Nephron progenitor cell (in vitro differentiated cells): ENCODE measurements around the gene MMP14.

Experiments
- DNase-seq: peaks from one replicate; pipeline ENCODE4 v3.0.0; 2021
- H3K27ac Mint-ChIP-seq: 2 replicates; pipeline ENCODE4 v1.8.0; 2021; ENCODE audit warnings: mild to moderate bottlenecking, moderate library complexity, mixed read lengths
- H3K27me3 Mint-ChIP-seq: 2 replicates; pipeline ENCODE4 v1.8.0; 2021; ENCODE audit warnings: mild to moderate bottlenecking, low read depth, mixed read lengths; ENCODE audit not compliant: poor library complexity
- H3K36me3 Mint-ChIP-seq: 2 replicates; pipeline ENCODE4 v1.8.0; 2021; ENCODE audit warnings: low read depth, mixed read lengths
- H3K4me1 Mint-ChIP-seq: 2 replicates; pipeline ENCODE4 v1.8.0; 2021; ENCODE audit warnings: mixed read lengths
- H3K4me3 Mint-ChIP-seq: 2 replicates; pipeline ENCODE4 v1.8.0; 2021; ENCODE audit warnings: mild to moderate bottlenecking, moderate library complexity, mixed read lengths
- H3K9me3 Mint-ChIP-seq: 2 replicates; pipeline ENCODE4 v1.8.0; 2021; ENCODE audit warnings: mild to moderate bottlenecking, moderate library complexity, mixed read lengths
- TF ChIP-seq, protein P1 (sequence below): fragments of 200-600 bp; sonication (generic); IDR thresholded peaks from 2 replicates; pipeline ENCODE4 v1.5.0; 2021; ENCODE audit warnings: antibody characterized with exemption

The MMP14 gene

GRCh38 chr14:22870811-22871223 lies 34.4 kb downstream of the MMP14 start:
- Mint-ChIP-seq H3K27ac (peak overlapping the region; percentile 99), H3K36me3 (peaks cover 16% of the 10 kb centered on the region), H3K27me3 (no peaks in the 10 kb centered on the region), H3K9me3 (no peaks in the 10 kb centered on the region), H3K4me3 (peak overlapping the region; percentile 87), H3K4me1 (peaks cover 27% of the 10 kb centered on the region)
- TF ChIP-seq, protein P1, sequence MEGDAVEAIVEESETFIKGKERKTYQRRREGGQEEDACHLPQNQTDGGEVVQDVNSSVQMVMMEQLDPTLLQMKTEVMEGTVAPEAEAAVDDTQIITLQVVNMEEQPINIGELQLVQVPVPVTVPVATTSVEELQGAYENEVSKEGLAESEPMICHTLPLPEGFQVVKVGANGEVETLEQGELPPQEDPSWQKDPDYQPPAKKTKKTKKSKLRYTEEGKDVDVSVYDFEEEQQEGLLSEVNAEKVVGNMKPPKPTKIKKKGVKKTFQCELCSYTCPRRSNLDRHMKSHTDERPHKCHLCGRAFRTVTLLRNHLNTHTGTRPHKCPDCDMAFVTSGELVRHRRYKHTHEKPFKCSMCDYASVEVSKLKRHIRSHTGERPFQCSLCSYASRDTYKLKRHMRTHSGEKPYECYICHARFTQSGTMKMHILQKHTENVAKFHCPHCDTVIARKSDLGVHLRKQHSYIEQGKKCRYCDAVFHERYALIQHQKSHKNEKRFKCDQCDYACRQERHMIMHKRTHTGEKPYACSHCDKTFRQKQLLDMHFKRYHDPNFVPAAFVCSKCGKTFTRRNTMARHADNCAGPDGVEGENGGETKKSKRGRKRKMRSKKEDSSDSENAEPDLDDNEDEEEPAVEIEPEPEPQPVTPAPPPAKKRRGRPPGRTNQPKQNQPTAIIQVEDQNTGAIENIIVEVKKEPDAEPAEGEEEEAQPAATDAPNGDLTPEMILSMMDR: no peak
- no peak for DNase-seq

DNA sequence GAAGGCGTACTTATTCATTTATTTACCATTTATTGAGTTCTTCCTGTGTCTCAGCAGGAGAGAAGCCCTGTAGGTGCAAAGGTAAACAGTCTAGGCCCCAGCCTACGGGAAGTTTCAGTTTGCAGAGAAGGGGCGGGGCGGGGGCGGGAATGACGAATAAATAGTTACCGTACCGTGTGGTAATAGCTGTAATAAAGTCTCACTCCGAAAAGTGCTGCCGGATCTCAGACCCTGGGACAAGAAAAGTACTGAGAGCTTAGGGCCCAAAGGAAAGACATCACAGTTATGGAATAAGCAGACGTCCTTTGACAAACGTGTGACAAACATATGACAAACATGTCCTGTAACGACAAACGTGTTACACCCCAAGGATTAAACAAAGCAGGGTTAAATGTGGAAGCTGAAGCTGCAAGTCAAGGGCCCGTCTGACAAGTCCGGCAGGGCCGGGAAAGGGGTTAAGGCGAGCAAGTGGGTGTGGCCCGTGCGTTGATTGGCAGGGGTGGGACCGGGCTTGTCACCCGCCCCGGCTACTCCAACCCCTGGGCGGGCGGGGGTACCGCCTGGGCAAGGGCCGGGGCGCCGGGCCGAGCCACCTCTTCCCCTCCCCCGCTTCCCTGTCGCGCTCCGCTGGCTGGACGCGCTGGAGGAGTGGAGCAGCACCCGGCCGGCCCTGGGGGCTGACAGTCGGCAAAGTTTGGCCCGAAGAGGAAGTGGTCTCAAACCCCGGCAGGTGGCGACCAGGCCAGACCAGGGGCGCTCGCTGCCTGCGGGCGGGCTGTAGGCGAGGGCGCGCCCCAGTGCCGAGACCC lies 35.0 kb downstream of the MMP14 start, which contains the start of gene LRP10:
TSS of gene LRP10 (plus strand) at position 517 of the 809 bp plus-strand sequence. CDS start 564 bp downstream, outside the sequence.
- H3K4me3 Mint-ChIP-seq: peak within 1 kb of the TSS; percentile 87
- peak within 1 kb of the TSS; percentile 99 for H3K27ac Mint-ChIP-seq
- H3K27me3 Mint-ChIP-seq: no peaks in the 10 kb centered on the region
- TF ChIP-seq, protein P1: no peak
- peak; percentile 95 for DNase-seq
- peaks cover 20% of the 10 kb centered on the region for H3K36me3 Mint-ChIP-seq
- H3K4me1 Mint-ChIP-seq: peaks cover 27% of the 10 kb centered on the region
- no peaks in the 10 kb centered on the region for H3K9me3 Mint-ChIP-seq

GRCh38 chr14:22872033-22872832 lies 35.8 kb downstream of the MMP14 start:
- Mint-ChIP-seq H3K4me1 (peaks cover 27% of the 10 kb centered on the region), H3K27ac (peak overlapping the region; percentile 53), H3K27me3 (no peaks in the 10 kb centered on the region), H3K36me3 (peaks cover 20% of the 10 kb centered on the region), H3K4me3 (peak overlapping the region; percentile 87), H3K9me3 (no peaks in the 10 kb centered on the region)
- TF ChIP-seq, protein P1: peak; percentile 87
- peak; percentile 87 for DNase-seq

DNA sequence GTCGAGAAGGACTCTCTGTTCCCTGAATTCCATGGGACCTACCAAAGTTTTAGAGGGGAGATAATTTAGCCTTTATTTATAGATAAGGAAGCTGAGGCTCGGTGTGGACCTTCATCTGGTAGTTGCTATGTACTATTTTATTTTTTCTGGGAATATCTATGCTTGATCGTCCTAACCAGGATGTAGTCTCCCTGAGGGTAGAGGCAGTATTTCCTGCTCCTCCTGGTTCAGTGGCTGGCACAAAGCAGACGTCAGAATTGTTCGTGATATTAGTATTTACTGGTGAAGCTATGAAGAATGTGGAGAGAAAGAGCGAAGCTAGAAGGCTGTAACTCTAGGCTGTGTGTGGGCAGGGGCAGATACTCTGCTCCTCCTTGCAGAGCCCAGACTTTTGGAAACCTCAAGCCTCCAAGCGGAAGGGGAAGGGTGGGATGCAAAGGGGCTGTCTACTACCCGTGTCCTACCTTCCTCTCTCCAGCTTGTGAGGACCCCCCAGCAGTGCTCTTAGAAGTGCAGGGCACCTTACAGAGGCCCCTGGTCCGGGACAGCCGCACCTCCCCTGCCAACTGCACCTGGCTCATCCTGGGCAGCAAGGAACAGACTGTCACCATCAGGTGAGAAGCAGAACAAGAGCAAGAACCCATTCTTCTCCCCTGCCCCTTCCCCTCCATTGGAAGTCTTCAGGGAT lies 36.6 kb downstream of the MMP14 start:
- peaks cover 26% of the 10 kb centered on the region for H3K36me3 Mint-ChIP-seq
- TF ChIP-seq, protein P1: peak; percentile 5
- peaks cover 27% of the 10 kb centered on the region for H3K4me1 Mint-ChIP-seq
- peak overlapping the region; percentile 83 for H3K4me3 Mint-ChIP-seq
- H3K27me3 Mint-ChIP-seq: no peaks in the 10 kb centered on the region
- peak overlapping the region; percentile 53 for H3K27ac Mint-ChIP-seq
- no peaks in the 10 kb centered on the region for H3K9me3 Mint-ChIP-seq
- DNase-seq: no peak

GRCh38 chr14:22875003-22875747 lies 38.8 kb downstream of the MMP14 start:
- H3K27ac Mint-ChIP-seq: no peak overlapping the region
- no peak for DNase-seq

More at GRCh38 chr14:22875003-22875747, 38.8 kb downstream of the MMP14 start:
- Mint-ChIP-seq H3K4me1 (peaks cover 25% of the 10 kb centered on the region), H3K36me3 (peaks cover 34% of the 10 kb centered on the region), H3K9me3 (no peaks in the 10 kb centered on the region), H3K27me3 (no peaks in the 10 kb centered on the region), H3K4me3 (no peak overlapping the region)
- TF ChIP-seq, protein P1: no peak
